ENCODE measurements around the gene VWA5B2. TPM values are rescaled to one million over a fixed set of nuclear protein-coding genes. Genes with fewer than 3 reads are reported as not detected.

Gene VWA5B2
- total and polyA plus RNA-seq, 2 of the 4 experiments (the other 2 are of a cell fraction) = not detected

DNA sequence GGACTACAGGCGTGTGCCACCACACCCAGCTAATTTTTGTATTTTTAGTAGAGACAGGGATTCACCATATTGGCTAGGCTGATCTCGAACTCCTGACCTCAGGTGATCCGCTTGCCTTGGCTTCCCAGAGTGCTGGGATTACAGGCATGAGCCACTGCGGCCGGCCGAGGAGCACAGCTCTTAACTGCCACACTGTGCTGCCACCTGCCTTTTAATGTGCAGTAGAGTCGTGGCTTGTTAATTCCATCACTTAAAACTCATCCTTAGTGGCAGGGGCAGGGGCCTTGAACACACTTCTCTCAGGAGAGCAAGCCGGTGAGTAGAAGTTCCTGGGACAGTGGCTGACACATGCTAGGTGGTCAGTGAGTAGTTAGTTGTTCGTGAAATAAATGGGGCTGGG, 30.9 kb upstream of the VWA5B2 start:
- H3K9ac ChIP-seq (ENCODE audit: low read depth, low read length) = no peak overlapping the region
- POLR2A ChIA-PET (ENCODE audit: unreplicated experiment) = no interaction called here
- no peak overlapping the region for H2AK9ac ChIP-seq (replicated peaks; ENCODE audit: low read depth, low read length, poor library complexity)

More for the DNA sequence above, 30.9 kb upstream of the VWA5B2 start:
- H2BK15ac ChIP-seq (ENCODE audit: low read depth, low read length) = no peak overlapping the region
- H3K4me3 ChIP-seq (ENCODE audit: insufficient read depth, low read depth, low read length) = no peak overlapping the region
- no peak overlapping the region for H3K27ac ChIP-seq (ENCODE audit: insufficient read depth, low read length)
- H4K5ac ChIP-seq (ENCODE audit: low read depth, low read length) = no peak overlapping the region
- peaks cover 3% of the 10 kb centered on the region; the same call in 1 of the 2 replicates for H3K9me1 ChIP-seq (ENCODE audit: insufficient read depth, low read length)
- BruUV-seq (replicated peaks) = no TSS peak
- H2AK5ac ChIP-seq (ENCODE audit: low read depth, low read length) = no peak overlapping the region
- no peak overlapping the region for H2BK20ac ChIP-seq (ENCODE audit: low read depth, low read length)
- H3K18ac ChIP-seq (ENCODE audit: low read depth, low read length) = no peak overlapping the region
- H3K56ac ChIP-seq (ENCODE audit: extremely low read depth, insufficient read depth, low read length) = no peak overlapping the region
- WGBS, 2 experiments (ENCODE audit: extremely low coverage in 2 of 2, insufficient read length in 1 of 2) = 77% methylated on average over 4 of the region's 9 CpGs; no CpG with 5 or more reads in 1 of the 2 experiments
- CTCF ChIA-PET = interaction anchor here (0.7 kb wide), 1 partner anchor 18 kb away, joined by 3 read pairs; no protein-coding TSS in a partner anchor
- H3K23ac ChIP-seq (ENCODE audit: low read depth, low read length) = no peak overlapping the region
- H3K4me2 ChIP-seq (ENCODE audit: low read depth, low read length) = no peak overlapping the region
- no peak for DNase-seq
- H3K14ac ChIP-seq (replicated peaks; ENCODE audit: low read depth, low read length) = no peak overlapping the region
- no peaks in the 10 kb centered on the region for H3K9me3 ChIP-seq (ENCODE audit: control insufficient read depth, insufficient read depth, low read length)
- H2AFZ ChIP-seq (replicated peaks; ENCODE audit: low read length, poor library complexity) = no peak overlapping the region
- H2BK5ac ChIP-seq (ENCODE audit: low read depth, low read length, poor library complexity, severe bottlenecking) = no peak overlapping the region
- H3K79me1 ChIP-seq (ENCODE audit: low read depth in 1 of 2, low read length in 2 of 2) = peaks cover 0 to 3% of the 10 kb centered on the region in 2 experiments; a peak in 1 of 4 replicates
- H3K4ac ChIP-seq (ENCODE audit: low read depth, low read length) = no peak overlapping the region
- no peaks in the 10 kb centered on the region for H4K20me1 ChIP-seq (ENCODE audit: insufficient read depth, low read length)
- intact Hi-C loops (cut with micrococcal nuclease) (no loop called here), in situ Hi-C loops (cut with MboI; ENCODE audit: low sequenced_read_pairs) (no loop called here), dilution Hi-C loops (cut with HindIII; ENCODE audit: low sequenced_read_pairs, unreplicated experiment) (no loop called here)
- no peak overlapping the region for H4K91ac ChIP-seq (ENCODE audit: insufficient read depth, low read depth, low read length)
- H2BK120ac ChIP-seq (ENCODE audit: low read depth, low read length) = no peak overlapping the region
- no peak overlapping the region for H4K8ac ChIP-seq (ENCODE audit: low read depth in 2 of 2, low read length in 2 of 2)
- no peaks in the 10 kb centered on the region for H3K4me1 ChIP-seq (ENCODE audit: control insufficient read depth, insufficient read depth, low read length)
- peaks cover 15% of the 10 kb centered on the region for H3K36me3 ChIP-seq (ENCODE audit: control insufficient read depth, insufficient read depth, low read length)
- TF ChIP-seq RFX5 (IDR thresholded peaks at IDR 0.05; ENCODE audit: low read depth, low read length) (no peak), MXI1 (IDR thresholded peaks at IDR 0.05; ENCODE audit: borderline replicate concordance, low read depth, low read length) (no peak), MAZ (IDR thresholded peaks at IDR 0.05; ENCODE audit: borderline replicate concordance, low read depth, low read length) (no peak), RAD21 (IDR thresholded peaks at IDR 0.05; ENCODE audit: low read length) (no peak), CEBPB (IDR thresholded peaks at IDR 0.05; ENCODE audit: low read depth, low read length) (no peak), MAFK (IDR thresholded peaks at IDR 0.05; ENCODE audit: low read depth, low read length) (no peak), FOS (IDR thresholded peaks at IDR 0.05; ENCODE audit: low read depth, low read length) (no peak)
- TF ChIP-seq, protein P1, sequence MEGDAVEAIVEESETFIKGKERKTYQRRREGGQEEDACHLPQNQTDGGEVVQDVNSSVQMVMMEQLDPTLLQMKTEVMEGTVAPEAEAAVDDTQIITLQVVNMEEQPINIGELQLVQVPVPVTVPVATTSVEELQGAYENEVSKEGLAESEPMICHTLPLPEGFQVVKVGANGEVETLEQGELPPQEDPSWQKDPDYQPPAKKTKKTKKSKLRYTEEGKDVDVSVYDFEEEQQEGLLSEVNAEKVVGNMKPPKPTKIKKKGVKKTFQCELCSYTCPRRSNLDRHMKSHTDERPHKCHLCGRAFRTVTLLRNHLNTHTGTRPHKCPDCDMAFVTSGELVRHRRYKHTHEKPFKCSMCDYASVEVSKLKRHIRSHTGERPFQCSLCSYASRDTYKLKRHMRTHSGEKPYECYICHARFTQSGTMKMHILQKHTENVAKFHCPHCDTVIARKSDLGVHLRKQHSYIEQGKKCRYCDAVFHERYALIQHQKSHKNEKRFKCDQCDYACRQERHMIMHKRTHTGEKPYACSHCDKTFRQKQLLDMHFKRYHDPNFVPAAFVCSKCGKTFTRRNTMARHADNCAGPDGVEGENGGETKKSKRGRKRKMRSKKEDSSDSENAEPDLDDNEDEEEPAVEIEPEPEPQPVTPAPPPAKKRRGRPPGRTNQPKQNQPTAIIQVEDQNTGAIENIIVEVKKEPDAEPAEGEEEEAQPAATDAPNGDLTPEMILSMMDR (conservative IDR thresholded peaks at IDR 0.05; ENCODE audit: low read depth, low read length) = no peak
- TF ChIP-seq, protein P2, sequence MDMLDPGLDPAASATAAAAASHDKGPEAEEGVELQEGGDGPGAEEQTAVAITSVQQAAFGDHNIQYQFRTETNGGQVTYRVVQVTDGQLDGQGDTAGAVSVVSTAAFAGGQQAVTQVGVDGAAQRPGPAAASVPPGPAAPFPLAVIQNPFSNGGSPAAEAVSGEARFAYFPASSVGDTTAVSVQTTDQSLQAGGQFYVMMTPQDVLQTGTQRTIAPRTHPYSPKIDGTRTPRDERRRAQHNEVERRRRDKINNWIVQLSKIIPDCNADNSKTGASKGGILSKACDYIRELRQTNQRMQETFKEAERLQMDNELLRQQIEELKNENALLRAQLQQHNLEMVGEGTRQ (IDR thresholded peaks at IDR 0.05; ENCODE audit: low read depth, low read length) = no peak
- TF ChIP-seq, protein P3, sequence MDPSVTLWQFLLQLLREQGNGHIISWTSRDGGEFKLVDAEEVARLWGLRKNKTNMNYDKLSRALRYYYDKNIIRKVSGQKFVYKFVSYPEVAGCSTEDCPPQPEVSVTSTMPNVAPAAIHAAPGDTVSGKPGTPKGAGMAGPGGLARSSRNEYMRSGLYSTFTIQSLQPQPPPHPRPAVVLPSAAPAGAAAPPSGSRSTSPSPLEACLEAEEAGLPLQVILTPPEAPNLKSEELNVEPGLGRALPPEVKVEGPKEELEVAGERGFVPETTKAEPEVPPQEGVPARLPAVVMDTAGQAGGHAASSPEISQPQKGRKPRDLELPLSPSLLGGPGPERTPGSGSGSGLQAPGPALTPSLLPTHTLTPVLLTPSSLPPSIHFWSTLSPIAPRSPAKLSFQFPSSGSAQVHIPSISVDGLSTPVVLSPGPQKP (IDR thresholded peaks at IDR 0.05; ENCODE audit: borderline replicate concordance, low read depth, low read length) = no peak
- ATAC-seq (ENCODE audit: low read depth) = no peak
- H3K27me3 ChIP-seq (ENCODE audit: control insufficient read depth, insufficient read depth, low read length) = peaks cover 2% of the 10 kb centered on the region
